22Rv1 (cell line): ENCODE results near the gene MTHFS.

Source experiments
- CTCF ChIP-seq: fragments of 450-650 bp; IDR thresholded peaks from 2 replicates; pipeline ENCODE4 v1.5.1; 2017; ENCODE audit warnings: mild to moderate bottlenecking
- ZFX ChIP-seq: fragments of 450-650 bp; IDR thresholded peaks from 2 replicates; pipeline ENCODE4 v1.6.1; 2017; ENCODE audit warnings: antibody characterized with exemption, borderline replicate concordance

DNA sequence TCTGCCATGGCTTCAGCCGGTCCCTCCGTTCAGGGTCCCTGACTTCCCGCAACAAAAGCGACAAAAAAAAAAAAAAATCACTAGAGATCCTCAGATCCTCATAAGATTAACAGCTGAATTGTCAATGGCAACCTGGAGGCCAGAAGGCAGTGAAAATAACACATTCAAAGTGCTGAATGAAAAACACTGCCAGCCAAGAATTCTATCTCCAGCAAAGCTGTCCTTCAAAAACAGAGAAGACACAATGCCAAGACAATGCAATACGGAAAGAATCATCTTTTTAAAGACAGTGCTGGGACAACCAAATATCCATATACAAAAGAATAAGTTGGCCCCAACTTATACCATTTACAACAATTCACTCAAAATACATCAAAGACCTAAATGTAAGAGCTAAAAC, 21.6 kb downstream of the MTHFS start:
- no peak for TF ChIP-seq CTCF
- TF ChIP-seq ZFX = no peak
